Mesothelial cell of epicardium (in vitro differentiated cells): ENCODE measurements around the gene FAXC. TPM values are rescaled to one million over a fixed set of nuclear protein-coding genes. Genes with fewer than 3 reads are reported as not detected.
A peak's percentile ranks its signal among the peaks of the same experiment; 100 is the strongest.

Experiments used
- DNase-seq, 2 experiments: peaks; one replicate each; pipeline ENCODE4 v3.0.0; 2021; ENCODE audit warnings: low spot score in 2 of 2; ENCODE audit not compliant: unreplicated experiment in 2 of 2
- H3K27ac Mint-ChIP-seq: 2 replicates; pipeline ENCODE4 v1.8.0; 2021; ENCODE audit warnings: mixed read lengths
- H3K27me3 Mint-ChIP-seq: 2 replicates; pipeline ENCODE4 v1.8.0; 2021; ENCODE audit warnings: low read depth, mixed read lengths
- H3K36me3 Mint-ChIP-seq: 2 replicates; pipeline ENCODE4 v1.8.0; 2021; ENCODE audit warnings: mixed read lengths
- H3K4me1 Mint-ChIP-seq: 2 replicates; pipeline ENCODE4 v1.8.0; 2021; ENCODE audit warnings: mixed read lengths
- H3K4me3 Mint-ChIP-seq: 2 replicates; pipeline ENCODE4 v1.8.0; 2021; ENCODE audit warnings: mild to moderate bottlenecking, moderate library complexity, mixed read lengths
- H3K9me3 Mint-ChIP-seq: 2 replicates; pipeline ENCODE4 v1.8.0; 2021; ENCODE audit warnings: mixed read lengths
- total RNA-seq: library from RNA; stranded (reverse); gene quantifications from 3 replicates; pipeline ENCODE4 v1.2.1, GENCODE V29; 2021
- TF ChIP-seq, protein P1 (sequence below): fragments of 200-600 bp; sonication (generic); IDR thresholded peaks from one replicate; pipeline ENCODE4 v1.5.0; 2021; ENCODE audit warnings: antibody characterized with exemption; ENCODE audit not compliant: unreplicated experiment

The FAXC gene
- total RNA-seq, 1 donor from 2014 or later = 11.0 TPM

DNA sequence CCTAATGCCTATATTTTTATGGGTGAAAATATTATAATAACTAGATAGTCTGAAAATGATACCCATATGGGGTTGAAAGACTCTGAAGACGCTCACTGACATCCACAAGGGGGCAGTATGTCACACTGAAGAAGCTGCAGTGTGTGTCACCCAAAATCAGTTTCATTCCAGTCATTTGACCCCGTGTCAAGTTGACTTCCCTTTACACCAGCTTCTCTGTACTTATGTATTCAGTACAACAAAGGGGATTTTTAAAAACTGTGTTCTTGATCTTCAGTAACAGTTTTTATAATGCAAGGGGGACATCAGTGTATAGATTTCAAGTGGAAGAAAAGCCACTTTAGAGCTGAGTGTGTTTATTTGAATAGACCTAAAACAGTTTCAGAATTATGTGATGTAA is 19.3 kb downstream of the FAXC start:
- H3K4me1 Mint-ChIP-seq = no peaks in the 10 kb centered on the region
- H3K36me3 Mint-ChIP-seq = no peaks in the 10 kb centered on the region
- H3K27ac Mint-ChIP-seq = no peak overlapping the region
- H3K4me3 Mint-ChIP-seq = no peak overlapping the region
- no peaks in the 10 kb centered on the region for H3K27me3 Mint-ChIP-seq
- H3K9me3 Mint-ChIP-seq = no peaks in the 10 kb centered on the region
- no peak for DNase-seq
- TF ChIP-seq, protein P1, sequence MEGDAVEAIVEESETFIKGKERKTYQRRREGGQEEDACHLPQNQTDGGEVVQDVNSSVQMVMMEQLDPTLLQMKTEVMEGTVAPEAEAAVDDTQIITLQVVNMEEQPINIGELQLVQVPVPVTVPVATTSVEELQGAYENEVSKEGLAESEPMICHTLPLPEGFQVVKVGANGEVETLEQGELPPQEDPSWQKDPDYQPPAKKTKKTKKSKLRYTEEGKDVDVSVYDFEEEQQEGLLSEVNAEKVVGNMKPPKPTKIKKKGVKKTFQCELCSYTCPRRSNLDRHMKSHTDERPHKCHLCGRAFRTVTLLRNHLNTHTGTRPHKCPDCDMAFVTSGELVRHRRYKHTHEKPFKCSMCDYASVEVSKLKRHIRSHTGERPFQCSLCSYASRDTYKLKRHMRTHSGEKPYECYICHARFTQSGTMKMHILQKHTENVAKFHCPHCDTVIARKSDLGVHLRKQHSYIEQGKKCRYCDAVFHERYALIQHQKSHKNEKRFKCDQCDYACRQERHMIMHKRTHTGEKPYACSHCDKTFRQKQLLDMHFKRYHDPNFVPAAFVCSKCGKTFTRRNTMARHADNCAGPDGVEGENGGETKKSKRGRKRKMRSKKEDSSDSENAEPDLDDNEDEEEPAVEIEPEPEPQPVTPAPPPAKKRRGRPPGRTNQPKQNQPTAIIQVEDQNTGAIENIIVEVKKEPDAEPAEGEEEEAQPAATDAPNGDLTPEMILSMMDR = peak; percentile 70

DNA sequence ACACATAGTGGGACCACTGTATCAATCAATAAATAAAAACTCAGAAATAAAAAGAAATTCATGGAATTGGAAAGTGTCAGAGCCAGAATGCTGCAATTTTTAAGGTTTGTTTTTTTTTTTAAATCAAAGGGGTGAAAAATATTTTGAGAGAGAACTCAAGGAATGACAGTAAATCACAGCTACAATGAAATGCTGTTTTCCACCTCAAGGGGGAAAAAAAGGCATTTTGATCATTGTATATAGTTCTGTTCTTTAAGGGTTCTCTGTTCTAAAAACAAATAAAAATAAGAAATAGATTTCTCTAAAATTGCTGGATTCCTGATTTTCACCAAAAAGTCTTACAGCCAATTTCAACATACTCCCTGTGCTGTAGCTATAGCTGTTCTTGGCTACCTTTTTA is 24.5 kb downstream of the FAXC start:
- no peaks in the 10 kb centered on the region for H3K9me3 Mint-ChIP-seq
- no peak overlapping the region for H3K4me3 Mint-ChIP-seq
- no peak for DNase-seq
- H3K27me3 Mint-ChIP-seq = no peaks in the 10 kb centered on the region
- H3K36me3 Mint-ChIP-seq = no peaks in the 10 kb centered on the region
- H3K27ac Mint-ChIP-seq = no peak overlapping the region
- no peaks in the 10 kb centered on the region for H3K4me1 Mint-ChIP-seq
- TF ChIP-seq, protein P1 = peak; percentile 41

DNA sequence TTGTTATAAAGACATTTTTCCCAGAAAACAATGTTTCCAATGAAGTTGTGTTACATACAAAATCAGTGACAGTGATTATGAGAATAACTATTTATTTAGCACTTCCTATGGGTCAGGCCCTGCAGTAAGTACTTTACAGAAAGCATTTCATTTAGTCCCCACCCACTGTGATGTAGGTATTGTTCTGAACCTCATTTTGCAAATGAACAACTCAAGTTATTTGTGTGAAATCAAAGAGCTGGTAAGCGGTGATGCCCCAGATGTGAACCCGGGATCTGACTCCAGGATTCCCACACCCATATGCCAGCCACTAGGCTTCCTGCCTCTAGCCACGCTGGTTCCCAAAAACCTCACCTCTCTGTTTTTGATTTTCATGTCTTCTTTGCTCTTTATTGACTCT is 30.9 kb downstream of the FAXC start:
- H3K36me3 Mint-ChIP-seq = peaks cover 7% of the 10 kb centered on the region
- no peaks in the 10 kb centered on the region for H3K4me1 Mint-ChIP-seq
- DNase-seq = no peak
- H3K27me3 Mint-ChIP-seq = no peaks in the 10 kb centered on the region
- H3K27ac Mint-ChIP-seq = no peak overlapping the region
- no peaks in the 10 kb centered on the region for H3K9me3 Mint-ChIP-seq
- TF ChIP-seq, protein P1 = no peak
- H3K4me3 Mint-ChIP-seq = no peak overlapping the region

DNA sequence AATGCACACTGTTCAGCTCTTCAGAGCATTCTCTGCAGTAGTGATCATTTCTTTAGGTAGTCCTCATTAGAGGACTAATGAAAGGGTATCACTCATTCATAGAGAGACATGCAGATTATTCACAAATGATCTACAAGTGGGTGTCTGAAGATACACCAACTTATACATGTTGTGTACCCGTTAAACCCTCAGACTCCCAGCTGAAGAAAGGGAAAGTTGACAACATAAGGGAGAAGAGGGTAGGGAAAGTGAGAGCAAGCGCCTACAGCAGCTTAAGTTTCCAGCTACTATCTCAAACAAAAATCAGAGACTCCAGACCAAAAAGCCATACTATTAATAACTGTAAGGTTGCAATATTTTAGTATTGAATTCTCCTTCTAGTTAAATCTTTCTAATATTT is 37.1 kb downstream of the FAXC start:
- TF ChIP-seq, protein P1 = no peak
- Mint-ChIP-seq H3K4me3 (no peak overlapping the region), H3K9me3 (no peaks in the 10 kb centered on the region), H3K4me1 (no peaks in the 10 kb centered on the region), H3K27ac (no peak overlapping the region), H3K27me3 (no peaks in the 10 kb centered on the region), H3K36me3 (peaks cover 7% of the 10 kb centered on the region)
- DNase-seq = no peak

DNA sequence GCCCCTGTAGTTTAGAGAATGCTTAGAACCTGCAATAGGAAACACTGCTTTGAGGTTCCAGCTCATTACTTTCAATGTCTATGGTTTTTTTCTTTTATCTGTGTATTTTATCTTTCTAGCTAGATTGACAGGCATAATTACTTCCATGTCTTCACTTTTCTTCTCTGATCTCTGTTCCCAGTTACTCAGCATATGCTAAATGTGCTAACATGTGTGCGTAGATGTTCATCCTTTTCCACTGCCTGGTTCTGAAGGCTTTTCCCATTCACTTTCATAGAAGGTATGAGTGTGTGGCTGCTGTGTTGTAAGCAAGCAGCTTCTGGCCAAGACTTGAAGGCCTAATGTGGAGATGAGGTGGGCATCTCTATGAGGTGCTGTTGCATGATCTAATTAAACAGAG is 38.9 kb downstream of the FAXC start:
- Mint-ChIP-seq H3K9me3 (no peaks in the 10 kb centered on the region), H3K27ac (no peak overlapping the region), H3K4me1 (peaks cover 3% of the 10 kb centered on the region), H3K36me3 (peaks cover 11% of the 10 kb centered on the region), H3K27me3 (no peaks in the 10 kb centered on the region), H3K4me3 (no peak overlapping the region)
- TF ChIP-seq, protein P1 = no peak
- no peak for DNase-seq

DNA sequence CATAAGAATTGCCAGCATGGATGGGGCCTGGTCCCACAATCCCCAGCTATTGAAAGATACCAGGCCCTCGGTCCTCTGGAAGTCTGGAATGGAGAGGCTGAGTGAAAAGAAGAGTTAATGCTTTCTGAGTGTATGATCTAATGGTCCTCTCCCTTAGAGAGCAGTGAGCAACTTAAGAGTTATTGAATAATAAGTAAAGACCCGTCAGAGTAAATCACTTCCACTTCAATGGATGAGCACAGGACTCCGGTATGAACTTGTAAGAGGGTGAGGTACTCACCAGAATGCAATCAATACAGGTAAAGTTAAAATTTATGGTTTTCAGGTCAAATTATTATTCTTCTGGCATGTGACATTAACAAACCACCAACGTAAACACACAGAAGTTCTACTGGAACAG is 39.9 kb downstream of the FAXC start:
- TF ChIP-seq, protein P1 = no peak
- peaks cover 3% of the 10 kb centered on the region for H3K4me1 Mint-ChIP-seq

More for the DNA sequence above, 39.9 kb downstream of the FAXC start:
- H3K27ac Mint-ChIP-seq = no peak overlapping the region
- H3K36me3 Mint-ChIP-seq = peaks cover 9% of the 10 kb centered on the region
- no peak for DNase-seq
- H3K4me3 Mint-ChIP-seq = no peak overlapping the region
- H3K9me3 Mint-ChIP-seq = no peaks in the 10 kb centered on the region
- H3K27me3 Mint-ChIP-seq = no peaks in the 10 kb centered on the region
